ENCODE measurements around the gene MAPK8IP3. TPM values are rescaled to one million over a fixed set of nuclear protein-coding genes. Genes with fewer than 3 reads are reported as not detected.

The MAPK8IP3 gene
- polyA plus RNA-seq, 1 donor (not counting 4 experiments of a cell fraction or from before 2014, with no cell fraction given) = 11.7 TPM

GRCh38 chr16:1669698-1670097, 36.3 kb upstream of the MAPK8IP3 start:
- Histone ChIP-seq H3K9me1 (ENCODE audit: control insufficient read depth, extremely low read depth, insufficient read depth, low read length) (no peaks in the 10 kb centered on the region), H3K4me1 (ENCODE audit: control insufficient read depth, extremely low read depth, insufficient read depth, low read length) (peaks cover 4% of the 10 kb centered on the region), H3K9ac (ENCODE audit: control insufficient read depth, extremely low read depth, insufficient read depth, low read length) (no peak overlapping the region), H2AFZ (ENCODE audit: control insufficient read depth, low read length) (no peak overlapping the region), H3K79me2 (ENCODE audit: control insufficient read depth, insufficient read depth, low read length) (no peaks in the 10 kb centered on the region), H3K27me3 (ENCODE audit: control insufficient read depth, extremely low read depth, insufficient read depth, low read length) (no peaks in the 10 kb centered on the region), H4K20me1 (ENCODE audit: control insufficient read depth, extremely low read depth, insufficient read depth, low read length) (no peaks in the 10 kb centered on the region), H3K27ac (ENCODE audit: control insufficient read depth, insufficient read depth, low read length) (no peak overlapping the region), H3K36me3 (ENCODE audit: control insufficient read depth in 2 of 2, extremely low read depth in 1 of 2, insufficient read depth in 2 of 2, low read length in 2 of 2) (peaks cover 43 to 51% of the 10 kb centered on the region in 2 experiments), H3K4me2 (ENCODE audit: control insufficient read depth, extremely low read depth, insufficient read depth, low read depth, low read length) (no peak overlapping the region), H3K9me3 (ENCODE audit: control insufficient read depth, low read depth, low read length) (no peaks in the 10 kb centered on the region), H3K4me3 (ENCODE audit: control insufficient read depth in 2 of 3, extremely low read depth in 1 of 3, insufficient read depth in 2 of 3, low read depth in 1 of 3, low read length in 3 of 3) (no peak overlapping the region)
- FAIRE-seq (no peak), DNase-seq (ENCODE audit: low read depth, low spot score) (no peak)
- dilution Hi-C loops (cut with MboI; ENCODE audit: extremely low pct_ligation_motif_present, low sequenced_read_pairs) = no loop called here
- TF ChIP-seq CTCF (optimal IDR thresholded peaks at IDR 0.05 in 1 of 3, IDR thresholded peaks at IDR 0.05 in 1 of 3, conservative IDR thresholded peaks at IDR 0.05 in 1 of 3; ENCODE audit: extremely low read depth in 1 of 3, insufficient read depth in 2 of 3, low read length in 3 of 3) (no peak), EZH2 (IDR thresholded peaks at IDR 0.05; ENCODE audit: low read length) (no peak)

- H2AFZ ChIP-seq (ENCODE audit: control insufficient read depth, low read length) = no peak overlapping the region
- H3K79me2 ChIP-seq (ENCODE audit: control insufficient read depth, insufficient read depth, low read length) = no peaks in the 10 kb centered on the region
- dilution Hi-C loops (cut with MboI; ENCODE audit: extremely low pct_ligation_motif_present, low sequenced_read_pairs) = no loop called here
- H3K4me1 ChIP-seq (ENCODE audit: control insufficient read depth, extremely low read depth, insufficient read depth, low read length) = peaks cover 7% of the 10 kb centered on the region
- H3K4me2 ChIP-seq (ENCODE audit: control insufficient read depth, extremely low read depth, insufficient read depth, low read depth, low read length) = no peak overlapping the region
- H3K27ac ChIP-seq (ENCODE audit: control insufficient read depth, insufficient read depth, low read length) = no peak overlapping the region
- no peaks in the 10 kb centered on the region for H3K9me1 ChIP-seq (ENCODE audit: control insufficient read depth, extremely low read depth, insufficient read depth, low read length)
- peaks cover 3% of the 10 kb centered on the region for H4K20me1 ChIP-seq (ENCODE audit: control insufficient read depth, extremely low read depth, insufficient read depth, low read length)
- no peak overlapping the region for H3K9ac ChIP-seq (ENCODE audit: control insufficient read depth, extremely low read depth, insufficient read depth, low read length)
- peaks cover 42 to 52% of the 10 kb centered on the region in 2 experiments for H3K36me3 ChIP-seq (ENCODE audit: control insufficient read depth in 2 of 2, extremely low read depth in 1 of 2, insufficient read depth in 2 of 2, low read length in 2 of 2)
- no peaks in the 10 kb centered on the region for H3K9me3 ChIP-seq (ENCODE audit: control insufficient read depth, low read depth, low read length)
- TF ChIP-seq CTCF (optimal IDR thresholded peaks at IDR 0.05 in 1 of 3, IDR thresholded peaks at IDR 0.05 in 1 of 3, conservative IDR thresholded peaks at IDR 0.05 in 1 of 3; ENCODE audit: extremely low read depth in 1 of 3, insufficient read depth in 2 of 3, low read length in 3 of 3) = no peak
- DNase-seq (ENCODE audit: low read depth, low spot score) (no peak), FAIRE-seq (no peak)
- no peak overlapping the region for H3K4me3 ChIP-seq (ENCODE audit: control insufficient read depth in 2 of 3, extremely low read depth in 1 of 3, insufficient read depth in 2 of 3, low read depth in 1 of 3, low read length in 3 of 3)
- H3K27me3 ChIP-seq (ENCODE audit: control insufficient read depth, extremely low read depth, insufficient read depth, low read length) = no peaks in the 10 kb centered on the region
Measured at GRCh38 chr16:1670371-1670770, 35.6 kb upstream of the MAPK8IP3 start.

All from keratinocyte (primary cell).